AG04450 (cell line): ENCODE results near the gene AFF3. TPM values are rescaled to one million over a fixed set of nuclear protein-coding genes. Genes with fewer than 3 reads are reported as not detected.

Source experiments
- CTCF ChIA-PET: fragments of 300-600, 350-600 bp; formaldehyde crosslinking; extraction: SDS; loops from one replicate; lab custom pipeline; 2022; ENCODE audit warnings: antibody characterized with exemption, inconsistent platforms; lab: Charles Lee
- POLR2A ChIA-PET: fragments of 350-600 bp; formaldehyde crosslinking; extraction: SDS; loops from one replicate; lab custom pipeline; 2021; ENCODE audit warnings: antibody characterized with exemption, inconsistent platforms; lab: Yijun Ruan, JAX
- DNase-seq: peaks from one replicate; pipeline ENCODE4 v3.0.0-alpha.2; 2011; ENCODE audit warnings: low read depth, low spot score
- H3K27ac ChIP-seq: one replicate; pipeline ENCODE4 v1.5.1; 2012; ENCODE audit warnings: low read depth, low read length, control low read depth
- H3K27me3 ChIP-seq: one replicate; pipeline ENCODE4 v1.6.0; 2012; ENCODE audit warnings: low read length; ENCODE audit not compliant: control insufficient read depth, insufficient read depth
- H3K4me3 ChIP-seq: 2 replicates; pipeline ENCODE4 v1.5.1; 2011; ENCODE audit warnings: mild to moderate bottlenecking, low read depth, low read length, control low read depth
- H3K9me3 ChIP-seq: 2 replicates; pipeline ENCODE4 v1.5.1; 2012; ENCODE audit warnings: low read length; ENCODE audit not compliant: control insufficient read depth, insufficient read depth
- CTCF ChIP-seq: IDR thresholded peaks from 2 replicates; pipeline ENCODE4 v1.5.1; 2011; ENCODE audit warnings: low read depth, low read length, control low read depth, inconsistent platforms
- polyA plus RNA-seq: library from polyadenylated mRNA; depleted of rRNA; stranded (reverse); fragments of >200 nt; gene quantifications from 2 replicates; pipeline ENCODE4 v1.2.3, GENCODE V29; 2011

AFF3 gene
- polyA plus RNA-seq, 1 experiment: 17.9 TPM

DNA sequence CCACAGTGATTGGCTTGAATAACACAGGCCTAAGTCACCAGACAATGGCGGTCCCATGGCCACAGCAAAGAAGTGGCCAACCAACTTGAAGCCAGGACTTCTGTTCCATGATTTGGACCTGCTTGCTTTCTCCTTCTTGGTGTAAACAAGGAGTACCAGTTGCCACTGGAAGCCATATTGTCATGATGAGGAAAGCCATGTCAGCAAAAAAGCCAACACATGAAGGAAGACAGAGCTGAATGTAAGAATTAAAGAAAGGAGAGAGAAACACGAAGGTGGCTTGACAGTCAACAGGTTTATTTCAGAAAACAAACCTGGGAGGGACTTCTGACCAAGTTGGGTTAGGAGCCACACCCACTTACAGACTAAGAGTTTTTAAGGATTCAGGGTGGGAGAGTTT lies 620.2 kb downstream of the AFF3 start:
- CTCF ChIA-PET: no interaction called here
- DNase-seq: no peak

GRCh38 chr2:99520813-99521212 lies 621.6 kb downstream of the AFF3 start:
- DNase-seq: no peak
- no peak for TF ChIP-seq CTCF
- CTCF ChIA-PET: no interaction called here
- H3K4me3 ChIP-seq: no peak overlapping the region
- no peak overlapping the region for H3K27ac ChIP-seq
- no peaks in the 10 kb centered on the region for H3K9me3 ChIP-seq
- H3K27me3 ChIP-seq: peaks cover 9% of the 10 kb centered on the region
- POLR2A ChIA-PET: no interaction called here

More for the DNA sequence above, 620.2 kb downstream of the AFF3 start:
- Histone ChIP-seq H3K27ac (no peak overlapping the region), H3K27me3 (peaks cover 11% of the 10 kb centered on the region), H3K4me3 (no peak overlapping the region), H3K9me3 (no peaks in the 10 kb centered on the region)
- POLR2A ChIA-PET: no interaction called here
- TF ChIP-seq CTCF: no peak

DNA sequence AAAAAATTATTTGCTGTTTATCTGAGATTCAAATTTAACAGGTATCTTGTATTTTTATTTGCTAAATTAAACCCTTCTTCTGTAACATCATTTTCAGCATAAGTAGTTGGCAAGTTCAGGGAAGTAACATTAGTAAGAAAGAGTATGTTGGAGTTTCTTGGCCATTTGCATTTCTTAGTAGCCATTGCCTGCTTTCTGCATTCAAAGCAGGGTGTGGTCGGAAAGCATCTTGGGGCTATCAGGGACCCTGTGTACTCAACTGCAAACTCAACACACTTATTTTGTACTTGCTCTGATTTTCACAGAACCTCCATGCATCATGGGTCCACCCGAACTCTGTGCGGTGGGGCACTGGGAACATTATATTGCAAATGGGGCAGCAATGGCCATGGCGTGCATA lies 622.2 kb downstream of the AFF3 start:
- peaks cover 9% of the 10 kb centered on the region for H3K27me3 ChIP-seq
- ChIA-PET CTCF (no interaction called here), POLR2A (no interaction called here)

DNA sequence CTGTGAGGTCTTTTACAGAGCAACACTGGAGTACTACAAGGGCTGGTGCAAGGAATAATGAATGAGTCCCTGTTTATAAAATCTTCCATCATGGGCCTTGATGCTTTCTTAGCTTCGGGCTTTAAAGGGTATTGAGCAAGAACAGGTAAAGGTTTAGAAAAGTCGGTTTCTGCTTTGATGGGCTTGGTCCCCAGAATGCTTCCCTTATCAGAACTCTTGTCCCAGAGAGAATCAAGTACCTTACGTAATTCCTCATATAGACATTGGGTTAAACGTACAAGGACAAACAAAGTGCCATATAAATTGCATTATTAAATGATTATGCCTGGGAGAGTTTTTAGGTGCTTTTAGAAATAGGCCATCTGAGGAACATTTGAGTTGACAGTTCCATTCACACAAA lies 628.0 kb downstream of the AFF3 start:
- no peak for TF ChIP-seq CTCF
- no peak for DNase-seq
- ChIA-PET CTCF (no interaction called here), POLR2A (interaction anchor here (0.7 kb wide), 1 partner anchor 167 kb away, joined by 5 read pairs; no protein-coding TSS in a partner anchor)
- no peaks in the 10 kb centered on the region for H3K9me3 ChIP-seq
- no peak overlapping the region for H3K27ac ChIP-seq
- no peak overlapping the region for H3K4me3 ChIP-seq
- peaks cover 4% of the 10 kb centered on the region for H3K27me3 ChIP-seq

More for the DNA sequence above, 622.2 kb downstream of the AFF3 start:
- no peak for TF ChIP-seq CTCF
- no peak overlapping the region for H3K27ac ChIP-seq
- DNase-seq: no peak
- H3K4me3 ChIP-seq: no peak overlapping the region
- no peaks in the 10 kb centered on the region for H3K9me3 ChIP-seq

DNA sequence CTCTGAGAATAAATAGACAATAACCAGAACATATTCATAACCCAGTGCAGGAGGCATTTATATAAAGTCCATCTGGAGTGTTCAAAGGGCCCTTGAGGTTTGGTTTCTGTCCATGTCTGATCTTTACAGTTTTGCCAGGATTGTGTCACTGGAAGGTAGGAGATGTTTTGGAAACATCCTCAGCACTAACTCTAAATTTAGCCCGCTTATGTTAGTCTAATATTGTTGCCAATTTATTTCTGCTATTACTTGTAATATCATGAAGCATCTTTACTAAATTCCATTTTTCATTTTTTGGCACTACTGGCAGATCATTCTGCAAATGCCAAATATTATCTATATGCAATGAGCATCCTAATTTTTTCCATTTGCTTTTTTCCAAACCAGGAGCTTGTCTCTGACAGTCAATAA lies 630.2 kb downstream of the AFF3 start:
- TF ChIP-seq CTCF: no peak
- Histone ChIP-seq H3K27ac (no peak overlapping the region), H3K27me3 (peaks cover 2% of the 10 kb centered on the region), H3K9me3 (no peaks in the 10 kb centered on the region), H3K4me3 (no peak overlapping the region)
- ChIA-PET POLR2A (no interaction called here), CTCF (interaction anchor here (1.0 kb wide), 1 partner anchor 22 kb away, joined by 4 read pairs; no protein-coding TSS in a partner anchor)
- no peak for DNase-seq
